ENCODE data around the gene LAMC1.

LAMC1 gene

DNA sequence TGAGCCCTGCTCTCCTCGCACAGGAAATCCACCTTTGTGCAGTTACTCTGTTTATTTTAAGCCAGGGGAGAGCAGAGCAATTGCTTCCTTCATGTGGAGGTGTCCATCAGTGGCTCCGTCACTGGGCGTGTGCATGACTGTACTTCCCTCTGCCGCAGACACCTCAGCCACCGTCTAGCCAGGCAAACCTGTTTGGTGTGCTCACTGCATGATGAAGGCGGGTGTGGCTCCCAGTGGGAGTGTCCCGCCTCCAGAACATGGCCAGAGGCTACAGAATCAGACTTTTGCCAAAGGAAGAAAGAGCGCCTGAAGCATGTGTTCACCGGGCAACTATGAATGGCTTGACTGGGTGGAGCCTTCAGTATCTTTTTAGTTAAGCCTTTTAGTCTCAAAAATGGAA lies 136.7 kb downstream of the LAMC1 start:
- no peak for FAIRE-seq

DNA sequence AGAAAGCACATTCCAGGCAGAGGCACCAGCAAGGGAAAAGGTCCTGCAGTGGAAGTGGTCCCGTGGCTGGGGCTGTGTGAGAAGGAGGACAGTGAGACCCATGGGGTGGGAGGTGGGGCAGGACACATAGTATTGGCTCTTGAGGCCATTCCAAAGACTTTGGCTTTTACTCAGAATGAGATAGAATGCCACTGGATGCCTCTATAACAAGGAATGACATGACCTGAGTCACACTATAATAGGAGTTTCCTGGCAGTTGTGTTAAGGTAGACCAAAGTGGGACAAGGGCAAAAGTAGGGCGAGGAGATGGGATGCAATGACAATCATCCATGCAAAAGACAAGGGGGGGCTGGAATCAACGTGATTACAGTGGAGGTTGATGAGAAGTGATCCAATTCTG lies 138.2 kb downstream of the LAMC1 start:
- FAIRE-seq, result no peak

DNA sequence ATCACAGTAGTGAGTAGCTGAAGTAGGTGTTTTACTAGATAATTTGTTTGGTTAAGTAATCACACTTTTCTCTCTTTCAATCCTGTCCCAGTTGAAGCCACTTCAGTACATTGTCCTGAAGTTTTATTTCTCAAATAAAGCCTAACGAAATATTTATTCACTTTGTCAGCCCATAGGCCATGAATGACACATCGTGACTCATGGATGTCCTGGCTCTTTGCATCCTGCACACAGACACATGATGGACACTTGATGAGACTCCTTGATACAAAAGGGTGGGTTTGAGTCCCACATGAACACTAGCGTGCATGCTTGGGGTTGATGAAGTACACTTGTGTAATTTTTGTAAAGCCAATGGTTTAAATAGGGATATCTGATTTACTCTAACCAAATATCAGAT lies 140.1 kb downstream of the LAMC1 start:
- no peak for FAIRE-seq

DNA sequence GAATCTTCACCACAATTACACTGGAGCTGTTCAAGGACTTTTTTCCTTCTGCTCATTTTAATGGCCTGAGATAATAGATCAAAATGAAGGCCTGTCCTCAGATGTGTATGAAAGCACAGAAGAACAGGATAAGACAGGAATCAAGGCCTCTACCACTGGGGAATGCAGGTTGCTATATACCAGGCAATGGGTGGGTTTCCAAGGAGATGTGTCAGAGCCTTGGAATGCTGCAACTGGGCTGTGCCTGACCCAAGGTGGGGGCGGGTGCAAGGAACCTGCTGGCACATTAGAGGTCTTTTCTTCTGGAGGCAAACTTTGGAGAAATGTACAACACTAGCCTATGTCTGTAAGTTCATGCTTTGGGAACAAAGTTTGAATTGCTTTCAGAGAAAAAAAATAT lies 141.1 kb downstream of the LAMC1 start:
- no peak for FAIRE-seq

DNA sequence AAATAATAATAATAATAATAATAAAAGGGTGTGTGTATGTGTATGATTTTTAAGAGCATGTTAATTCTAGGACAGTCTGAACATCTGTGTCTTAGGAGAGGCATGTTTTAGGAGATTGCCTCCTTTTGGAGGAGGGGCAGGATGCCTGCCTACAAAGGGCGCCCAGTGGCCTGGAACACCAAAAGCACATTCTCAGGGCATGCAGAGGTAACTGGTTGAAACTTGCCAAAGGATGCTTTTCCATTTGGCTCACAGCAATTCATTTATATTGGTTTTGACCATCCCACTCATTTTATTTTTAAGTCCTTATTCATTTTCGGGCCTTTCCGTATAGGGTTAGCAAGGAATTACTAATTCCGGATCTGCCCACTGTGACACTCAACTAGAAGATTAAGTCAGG lies 141.7 kb downstream of the LAMC1 start:
- no peak for FAIRE-seq

DNA sequence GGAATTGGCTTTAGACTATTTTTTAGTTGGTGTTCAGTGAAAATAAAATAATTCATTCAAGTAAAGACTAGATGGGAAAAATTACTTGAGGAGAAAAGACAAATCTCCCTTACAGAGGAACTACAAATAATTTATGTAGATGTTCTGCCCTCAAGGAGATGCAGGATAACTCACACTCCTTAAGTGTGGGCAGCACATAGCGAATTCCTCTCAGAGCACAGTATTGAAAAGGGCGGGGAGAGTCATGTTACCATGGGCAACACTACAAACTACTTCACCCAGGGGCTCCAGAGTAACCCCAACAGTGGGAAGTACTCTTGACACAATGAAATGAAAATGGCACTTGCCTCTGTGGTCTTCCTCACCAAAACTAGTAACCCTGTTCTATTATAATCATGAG lies 142.2 kb downstream of the LAMC1 start:
- FAIRE-seq, result no peak

DNA sequence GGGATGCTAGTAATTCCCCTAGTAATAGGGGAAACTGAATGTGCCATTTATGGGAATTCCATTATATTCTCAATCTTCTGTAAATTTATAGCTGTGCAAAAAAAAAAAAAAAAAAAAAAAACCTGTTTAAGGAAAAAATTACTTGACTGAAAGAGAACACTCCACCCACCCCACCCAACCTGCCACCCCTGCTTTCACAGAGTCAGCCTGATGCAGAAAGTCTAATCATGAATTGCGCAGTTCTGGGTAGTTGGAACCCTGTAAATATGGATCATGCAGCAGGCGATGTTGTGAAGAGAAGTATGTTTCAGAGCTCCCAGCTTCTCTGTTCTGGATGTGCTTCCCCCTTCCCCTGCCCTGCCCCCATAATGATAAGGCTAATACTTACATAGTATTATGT lies 143.2 kb downstream of the LAMC1 start:
- FAIRE-seq, result no peak

DNA sequence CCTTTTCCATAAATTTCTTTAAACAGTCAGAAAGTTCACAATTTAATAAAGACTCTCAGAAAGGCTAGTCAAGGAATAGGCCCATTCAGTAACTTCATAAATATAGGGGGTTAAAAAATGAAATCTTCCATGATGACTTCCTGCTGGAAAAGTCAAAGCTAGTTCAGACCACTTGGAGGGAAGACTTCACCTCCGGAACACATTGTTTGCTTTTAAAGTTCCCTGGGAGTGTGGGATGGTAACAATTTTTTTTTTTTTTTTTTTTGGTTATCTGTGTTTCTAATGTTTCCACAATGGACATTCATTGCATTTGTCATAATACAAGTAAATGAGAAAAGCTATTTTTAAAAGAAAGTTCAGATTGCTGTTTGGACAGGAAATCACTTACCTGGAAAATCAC lies 144.5 kb downstream of the LAMC1 start:
- FAIRE-seq, result no peak

DNA sequence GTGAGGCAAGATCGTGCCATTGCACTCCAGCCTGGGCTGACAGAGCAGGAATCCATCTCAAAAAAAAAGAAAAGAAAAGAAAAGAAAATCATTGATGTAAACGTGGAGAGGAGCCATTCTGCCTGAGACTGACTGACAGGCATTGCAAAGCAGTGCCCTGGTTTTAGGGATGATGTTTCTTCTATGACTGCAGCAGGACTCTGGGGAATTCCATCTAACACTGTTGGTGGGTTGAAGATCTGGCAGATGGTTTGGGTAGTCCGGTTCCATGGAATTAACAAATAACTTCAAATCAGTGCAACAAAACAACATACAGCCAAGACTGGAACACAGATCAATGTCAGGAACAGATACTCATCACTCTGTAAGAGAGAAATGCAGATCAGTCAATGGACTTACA lies 145.1 kb downstream of the LAMC1 start:
- FAIRE-seq, result no peak

DNA sequence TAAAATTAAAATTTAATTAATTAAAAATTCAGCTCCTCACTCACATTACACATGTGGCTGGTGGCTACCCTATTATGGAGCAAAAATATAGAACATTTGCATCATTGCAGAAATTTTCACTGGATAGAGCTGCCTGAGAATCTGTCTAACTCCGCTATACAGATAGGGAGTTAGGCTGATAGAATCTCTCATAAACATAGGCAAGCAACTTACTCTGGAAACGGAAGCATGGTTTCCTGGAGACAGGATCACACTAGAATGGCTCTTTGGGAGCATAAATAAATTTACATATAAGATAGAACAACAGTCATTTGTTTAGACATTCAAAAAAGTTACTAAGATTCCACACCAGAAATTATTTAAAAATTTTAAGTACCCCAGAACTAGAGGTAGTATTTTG lies 150.6 kb downstream of the LAMC1 start:
- FAIRE-seq, result no peak

DNA sequence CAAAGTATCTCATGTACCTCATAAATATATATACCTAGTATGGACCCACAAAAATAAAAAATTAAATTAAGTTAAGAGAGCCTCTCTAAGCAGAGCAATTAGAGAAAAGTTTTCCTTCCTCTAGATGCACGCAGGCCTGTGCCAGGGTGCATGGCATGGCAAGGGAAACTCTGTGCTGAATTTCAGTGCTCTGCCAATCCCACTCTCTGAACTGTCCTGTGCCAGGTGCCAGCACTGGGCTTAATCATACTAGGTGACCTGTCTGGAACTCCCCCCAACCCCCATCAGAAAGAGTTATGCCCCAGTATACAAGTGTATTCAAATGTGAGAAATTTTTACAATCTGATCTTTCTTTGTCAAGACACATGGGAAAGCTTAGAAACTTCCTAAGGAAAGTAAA lies 152.4 kb downstream of the LAMC1 start:
- no peak for FAIRE-seq

DNA sequence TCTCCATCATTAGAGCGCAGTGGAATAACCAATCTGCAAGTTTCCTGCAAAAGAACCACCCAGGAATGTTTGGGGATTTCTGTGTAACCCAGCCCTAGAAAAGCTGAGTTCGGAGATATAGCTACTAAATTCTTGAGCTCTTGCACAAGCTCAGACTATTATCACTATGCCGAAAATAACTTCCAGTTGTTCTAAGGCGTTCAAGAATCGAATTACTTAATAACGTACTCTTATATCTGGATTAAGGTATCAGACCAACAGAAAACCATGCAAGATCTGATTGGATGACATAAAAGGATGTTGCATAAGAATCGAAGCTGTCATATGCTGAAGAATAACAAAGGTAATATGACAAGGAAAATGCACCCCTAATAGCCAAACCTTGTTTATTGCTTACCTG lies 155.3 kb downstream of the LAMC1 start:
- no peak for FAIRE-seq

DNA sequence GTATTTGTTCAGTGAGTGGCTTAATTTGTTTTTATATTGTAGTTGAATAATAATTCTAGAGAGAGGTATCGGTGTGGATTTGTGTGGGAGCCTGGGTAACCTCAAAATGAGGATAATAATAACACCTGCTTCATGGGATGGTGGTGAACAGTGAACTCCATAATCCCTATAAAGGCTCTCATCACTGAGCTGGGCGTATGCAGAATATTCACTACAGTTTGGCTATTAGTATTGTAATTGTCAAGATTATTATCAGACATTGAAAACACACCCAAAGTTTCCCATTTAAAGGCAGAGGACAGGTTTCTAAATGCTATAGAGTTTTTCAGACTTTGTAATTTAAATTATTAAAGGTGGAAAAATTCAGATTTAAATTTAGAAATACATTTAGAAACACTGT lies 155.8 kb downstream of the LAMC1 start:
- no peak for FAIRE-seq

DNA sequence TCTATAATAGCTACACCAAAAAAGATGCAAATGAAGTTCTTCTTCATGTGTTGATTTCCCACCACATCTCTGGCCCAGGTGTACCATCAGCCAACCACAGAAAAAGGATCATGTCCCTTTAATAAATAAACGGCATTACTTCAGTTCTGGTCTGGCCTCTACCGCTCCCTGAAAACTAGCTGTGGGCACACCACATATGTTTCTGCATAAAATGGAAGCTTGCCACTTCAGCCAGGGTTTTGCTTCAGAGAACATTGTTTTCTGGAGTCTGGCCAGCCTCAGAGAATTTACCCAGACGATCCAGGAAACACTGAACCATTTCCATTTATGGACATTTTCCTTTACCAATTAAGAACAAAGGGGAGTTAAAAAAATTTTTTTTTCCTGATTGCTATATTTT lies 157.0 kb downstream of the LAMC1 start:
- FAIRE-seq, result no peak

DNA sequence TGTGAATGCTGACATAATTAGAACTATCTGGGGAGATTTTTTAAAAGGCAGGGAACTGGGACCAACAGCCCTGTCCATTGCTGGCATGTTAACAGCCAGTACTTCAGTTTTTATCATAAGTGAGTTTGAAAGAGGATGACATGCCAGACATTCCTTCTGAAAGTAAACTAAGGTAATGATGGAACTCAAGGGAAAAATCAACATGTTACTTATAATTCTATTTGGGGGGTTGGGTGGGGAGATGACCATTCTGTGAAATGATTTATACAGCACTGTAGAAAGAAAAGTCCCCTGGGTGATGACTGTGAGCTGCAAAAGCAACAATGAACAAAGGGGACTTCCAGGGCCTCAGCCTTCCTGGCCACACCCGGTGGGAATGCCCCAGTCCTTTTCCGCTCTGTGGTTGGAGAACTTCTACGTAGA lies 157.4 kb downstream of the LAMC1 start:
- no peak for FAIRE-seq

DNA sequence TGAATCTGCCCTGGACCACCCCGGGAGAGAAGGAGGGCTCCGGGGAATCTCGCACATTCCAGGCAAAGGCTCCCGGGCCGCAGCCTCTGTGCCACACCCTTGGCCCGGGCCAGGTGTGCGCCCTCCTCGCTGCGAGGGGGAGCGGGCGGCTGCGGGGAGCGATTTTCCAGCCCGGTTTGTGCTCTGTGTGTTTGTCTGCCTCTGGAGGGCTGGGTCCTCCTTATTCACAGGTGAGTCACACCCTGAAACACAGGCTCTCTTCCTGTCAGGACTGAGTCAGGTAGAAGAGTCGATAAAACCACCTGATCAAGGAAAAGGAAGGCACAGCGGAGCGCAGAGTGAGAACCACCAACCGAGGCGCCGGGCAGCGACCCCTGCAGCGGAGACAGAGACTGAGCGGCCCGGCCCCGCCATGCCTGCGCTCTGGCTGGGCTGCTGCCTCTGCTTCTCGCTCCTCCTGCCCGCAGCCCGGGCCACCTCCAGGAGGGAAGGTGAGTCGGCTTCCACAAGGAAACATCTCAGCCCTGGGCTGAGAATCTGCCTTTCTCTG lies 162.8 kb downstream of the LAMC1 start, which contains the start of gene LAMC2:
Gene LAMC2, plus strand, starts transcription at position 324 of the 550 bp plus-strand sequence. Its CDS starts 89 bp downstream, at position 413.
- no peak for FAIRE-seq

DNA sequence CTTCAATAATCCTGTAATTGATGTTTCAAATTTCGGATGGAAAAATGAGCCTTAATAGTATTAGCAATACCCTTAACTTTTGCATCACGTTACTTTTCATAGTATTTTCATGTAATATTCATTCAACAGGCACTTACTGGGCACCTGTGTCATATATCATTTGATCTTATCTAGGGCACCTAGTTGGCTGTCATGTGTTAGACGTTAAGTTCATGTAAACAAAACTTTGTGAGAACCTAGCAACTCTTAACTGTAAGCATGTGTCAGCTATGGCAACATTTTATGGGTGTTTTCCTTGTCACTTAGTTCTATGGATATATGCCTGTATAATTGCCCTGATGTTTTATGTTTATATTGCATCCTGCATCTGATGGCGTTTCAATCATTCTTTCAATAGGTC lies 163.6 kb downstream of the LAMC1 start:
- FAIRE-seq, result no peak

DNA sequence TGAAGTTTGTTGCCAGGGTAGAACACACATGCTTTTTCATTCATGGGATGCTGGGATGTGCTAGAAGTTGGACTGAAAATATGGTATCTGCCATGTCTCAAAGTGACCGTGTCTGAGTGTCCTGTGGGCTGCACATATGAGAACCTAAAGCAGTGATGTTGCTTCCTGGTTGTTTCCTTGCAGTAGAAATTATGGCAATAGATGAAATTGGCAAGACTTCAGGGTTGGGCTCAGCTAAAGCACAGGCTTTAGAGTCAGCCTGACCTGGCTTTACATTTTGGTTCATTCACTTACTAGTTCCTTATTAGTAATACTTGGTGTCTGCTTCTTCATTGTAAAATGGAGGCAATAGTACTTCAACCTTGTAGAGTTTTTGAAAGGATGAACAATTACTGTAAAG lies 165.0 kb downstream of the LAMC1 start:
- FAIRE-seq, result no peak

DNA sequence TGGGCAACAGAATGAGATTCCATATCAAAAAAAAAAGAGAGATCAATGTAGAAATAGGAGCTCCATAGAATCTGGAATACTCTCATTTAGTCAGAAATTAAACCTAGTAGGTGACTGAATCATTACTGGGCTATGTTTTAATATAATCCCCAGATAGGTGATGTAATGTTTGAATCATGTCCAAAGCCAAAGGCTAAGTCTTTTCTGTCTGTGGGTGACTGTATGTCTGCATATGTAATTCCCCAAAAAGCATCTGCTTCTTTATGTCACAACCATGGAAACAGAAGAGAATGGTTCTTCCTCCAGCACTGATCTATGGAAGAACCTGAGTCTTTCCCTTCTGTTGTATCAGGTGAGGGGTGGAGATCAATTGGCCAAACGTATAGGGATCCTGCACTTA lies 168.6 kb downstream of the LAMC1 start:
- no peak for FAIRE-seq

DNA sequence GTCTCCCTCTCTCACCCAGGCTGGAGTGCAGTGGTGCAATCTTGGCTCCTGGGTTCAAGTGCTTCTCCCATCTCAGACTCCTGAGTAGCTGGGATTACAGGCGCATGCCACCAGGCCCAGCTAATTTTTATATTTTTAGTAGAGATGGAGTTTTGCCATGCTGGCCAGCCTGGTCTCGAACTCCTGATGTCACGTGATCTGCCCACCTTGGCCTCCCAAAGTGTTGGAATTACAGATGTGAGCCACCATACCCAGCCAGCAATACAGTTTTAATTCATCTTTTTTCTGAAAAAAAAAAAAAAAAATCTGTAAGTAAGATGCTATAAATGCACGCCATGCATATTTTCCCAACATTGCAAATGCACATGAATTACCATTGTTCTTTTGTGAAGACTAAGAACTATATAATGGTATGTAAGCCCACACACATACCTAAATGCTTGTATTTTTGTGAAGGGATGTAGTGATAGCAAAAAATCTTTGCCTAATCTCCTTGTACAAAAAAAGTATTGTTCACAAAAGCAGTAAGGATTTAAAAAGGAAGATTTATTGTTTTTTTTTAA lies 170.8 kb downstream of the LAMC1 start:
- no peak for FAIRE-seq

DNA sequence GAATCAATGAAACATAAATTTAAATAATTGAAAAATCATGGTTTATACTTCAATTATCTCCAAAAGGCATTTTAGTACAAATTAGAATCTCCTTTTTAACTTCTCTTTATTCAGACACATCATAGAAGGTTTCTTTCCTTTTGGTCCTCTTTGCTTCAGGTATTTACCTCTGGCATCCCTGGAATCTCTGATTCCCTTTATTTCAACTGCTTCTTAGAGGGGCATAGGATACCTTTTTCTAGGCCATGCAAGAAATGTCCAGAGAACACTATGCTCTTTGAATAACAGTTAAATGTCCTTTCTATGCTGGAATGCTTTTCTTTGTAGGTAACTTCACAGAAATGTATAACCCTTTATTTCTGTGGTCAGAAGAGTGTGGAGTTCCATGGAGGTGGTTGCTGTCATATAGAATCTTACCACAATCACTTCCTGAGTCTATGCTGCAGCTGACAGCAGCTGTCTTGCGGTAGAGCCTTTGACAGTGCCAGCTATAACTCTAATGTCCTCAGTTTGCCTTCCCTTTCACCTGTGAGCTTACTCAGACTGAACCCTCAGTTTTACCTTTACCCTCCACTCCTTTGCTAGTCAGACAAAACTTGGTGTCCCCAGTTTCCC lies 171.4 kb downstream of the LAMC1 start:
- FAIRE-seq, result no peak

DNA sequence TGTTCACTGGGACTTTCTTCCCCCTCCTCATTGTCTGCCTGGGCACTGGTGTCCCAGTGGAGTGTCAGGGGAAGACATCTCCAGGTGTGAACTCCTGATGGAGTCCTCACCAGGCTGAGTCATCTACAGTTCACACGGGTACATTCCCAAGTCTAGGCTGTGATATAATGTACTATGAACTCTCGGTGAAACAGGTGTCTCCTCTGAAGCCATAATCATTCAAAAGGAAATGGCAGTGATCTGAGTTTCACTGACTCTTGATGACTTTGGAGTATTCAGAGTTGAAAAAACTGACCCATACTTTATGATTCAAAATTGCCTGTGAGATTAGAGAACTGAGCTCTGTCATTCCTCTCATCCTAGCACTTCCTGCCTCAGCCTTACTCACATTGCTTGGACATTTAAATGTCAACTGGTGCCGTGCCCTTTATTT lies 171.9 kb downstream of the LAMC1 start:
- no peak for FAIRE-seq

Measured in G401.6 (cell line).